Stomach (tissue), 9 donors: ENCODE measurements around the gene SNAPIN. TPM values are rescaled to one million over a fixed set of nuclear protein-coding genes. Genes with fewer than 3 reads are reported as not detected.
"Not testable (repeated sequence)": the region's sequence is repeated elsewhere in the genome, so short reads cannot be mapped to it uniquely, and the experiment has no call there.

Experiments
- DNase-seq, 2 donors: peaks; one replicate each; pipeline versions ENCODE4 v3.0.0 to v3.0.0-alpha.2; 2013 to 2019
- H3K27ac ChIP-seq, 5 donors: fragments of 200-600 bp in 4 of 5; sonication (generic) in 4 of 5; one replicate each; pipeline ENCODE4 v1.5.1; 2013 to 2019; ENCODE audit warnings: mild to moderate bottlenecking in 1 of 5, moderate library complexity in 1 of 5
- H3K27me3 ChIP-seq, 3 donors: fragments of 200-600 bp; sonication (generic); one replicate each; pipeline ENCODE4 v1.5.1; 2017 to 2019; ENCODE audit warnings: mixed run types in 1 of 3
- H3K36me3 ChIP-seq, 4 donors: fragments of 200-600 bp; sonication (generic); 1 replicate in 3 of 4; 2 replicates in 1 of 4; pipeline ENCODE4 v1.5.1; 2016 to 2019
- H3K4me1 ChIP-seq, 4 donors: fragments of 200-600 bp; sonication (generic); one replicate each; pipeline ENCODE4 v1.5.1; 2016 to 2019
- H3K4me3 ChIP-seq, 4 donors: fragments of 200-600 bp; sonication (generic) in 3 of 4; one replicate each; pipeline ENCODE4 v1.5.1; 2016 to 2019; ENCODE audit warnings: mild to moderate bottlenecking in 1 of 4
- H3K9me3 ChIP-seq, 4 donors: fragments of 200-600 bp; sonication (generic); one replicate each; pipeline ENCODE4 v1.5.1; 2016 to 2019
- CTCF ChIP-seq, 7 experiments: fragments of 450-650 bp in 4 of 7; fragments of 200-600 bp in 3 of 7; sonication (generic) in 3 of 7; IDR thresholded peaks; one replicate each; pipeline ENCODE4 v1.5.1; 2016 to 2019; ENCODE audit warnings: antibody characterized with exemption in 7 of 7, control low read depth in 2 of 7, mild to moderate bottlenecking in 1 of 7
- EP300 ChIP-seq: sonication (generic); formaldehyde crosslinking; IDR thresholded peaks from one replicate; pipeline ENCODE4 v1.6.1; 2017; ENCODE audit warnings: antibody characterized with exemption
- POLR2A ChIP-seq, 4 donors: fragments of 450-650 bp; IDR thresholded peaks; one replicate each; pipeline ENCODE4 v1.6.1; 2016; ENCODE audit warnings: antibody characterized with exemption in 4 of 4, control low read depth in 2 of 4, mild to moderate bottlenecking in 1 of 4, moderate library complexity in 1 of 4
- POLR2AphosphoS5 ChIP-seq, 3 donors: sonication (generic); formaldehyde crosslinking; IDR thresholded peaks; one replicate each; pipeline ENCODE4 v1.6.1; 2016; ENCODE audit warnings: antibody characterized with exemption in 3 of 3
- WGBS, 5 donors: extraction: QIAGEN DNeasy Blood & Tissue Kit in 3 of 5; methylation state at CpG; one replicate each; pipeline versions ENCODE4 v1.1.5 to v1.1.7; 2013 to 2018; 5-methylcytosine and 5-hydroxymethylcytosine counted together
- intact Hi-C: fragments of 100-400 bp; cut with DNase I; formaldehyde crosslinking; loops from one replicate; pipeline ENCODE4 v1.15.1; 2023; ENCODE audit warnings: low total_unique reads
- polyA plus RNA-seq, 3 donors: library from polyadenylated mRNA; stranded (reverse); fragments of 200-250 nt; gene quantifications; one replicate each; pipeline ENCODE4 v1.2.3, GENCODE V29; 2013
- total RNA-seq, 5 donors: library from RNA; depleted of rRNA; stranded (reverse); fragments of >200 nt; gene quantifications; one replicate each; pipeline versions ENCODE4 v1.1.0 to v1.2.3, GENCODE V29; 2014 to 2016
- donor health status: healthy with polysubstance abuse.
- donor health status: Bipolar disorder and iron deficiency.
- donor health status: healthy.

SNAPIN gene
- total and polyA plus RNA-seq, 8 donors, result 14.9 to 82.9 (median 29.4) TPM

- Histone ChIP-seq H3K4me1 (peaks cover 36 to 88% (median 61%) of the 10 kb centered on the region in 4 donors), H3K36me3 (peaks cover 68 to 78% (median 77%) of the 10 kb centered on the region in 4 donors), H3K27ac (peak overlapping the region in 1 of 5 donors; percentile 5), H3K9me3 (no peaks in the 10 kb centered on the region), H3K27me3 (no peaks in the 10 kb centered on the region), H3K4me3 (no peak overlapping the region)
- 37 to 62% (median 47%) methylated on average over 6 of the region's 6 CpGs for WGBS, 5 donors
- no peak for DNase-seq
- intact Hi-C loops, result no loop called here
- TF ChIP-seq CTCF (IDR thresholded peaks at IDR 0.05) (no peak), POLR2AphosphoS5 (IDR thresholded peaks at IDR 0.05) (no peak), EP300 (no peak), POLR2A (IDR thresholded peaks at IDR 0.05) (no peak)
Observed at GRCh38 chr1:153638261-153638660, 20.2 kb upstream of the SNAPIN start.

- no peak overlapping the region for H3K27ac ChIP-seq
- no peaks in the 10 kb centered on the region for H3K9me3 ChIP-seq
- H3K36me3 ChIP-seq, result peaks cover 79 to 88% (median 87%) of the 10 kb centered on the region in 4 donors
- no peak for DNase-seq
- intact Hi-C loops, result no loop called here
- H3K4me1 ChIP-seq, result peaks cover 33 to 94% (median 62%) of the 10 kb centered on the region in 4 donors
- WGBS, 5 donors, result 76 to 85% (median 82%) methylated on average over 3 of the region's 3 CpGs
- H3K4me3 ChIP-seq, result no peak overlapping the region
- TF ChIP-seq CTCF (IDR thresholded peaks at IDR 0.05) (no peak), POLR2A (IDR thresholded peaks at IDR 0.05) (no peak), POLR2AphosphoS5 (IDR thresholded peaks at IDR 0.05) (no peak), EP300 (no peak)
- H3K27me3 ChIP-seq, result no peaks in the 10 kb centered on the region
Observed at GRCh38 chr1:153639280-153639679, 19.2 kb upstream of the SNAPIN start.

DNA sequence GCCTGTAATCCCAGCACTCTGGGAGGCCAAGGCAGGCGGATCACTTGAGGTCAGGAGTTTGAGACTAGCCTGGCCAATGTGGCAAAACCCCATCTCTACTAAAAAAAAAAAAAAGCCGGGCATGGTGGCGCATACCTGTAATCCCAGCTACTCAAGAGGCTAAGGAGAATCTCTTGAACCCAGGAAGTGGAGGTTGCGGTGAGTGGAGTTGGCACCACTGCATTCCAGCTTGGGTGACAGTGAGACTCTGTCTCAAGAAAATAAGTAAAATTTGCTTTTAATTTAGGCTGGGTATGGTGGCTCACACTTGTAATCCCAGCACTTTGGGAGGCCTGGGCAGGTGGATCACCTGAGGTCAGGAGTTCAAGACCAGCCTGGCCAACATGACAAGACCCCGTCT is 18.3 kb upstream of the SNAPIN start:
- H3K27me3 ChIP-seq, intact Hi-C loops, H3K27ac ChIP-seq, DNase-seq, H3K4me3 ChIP-seq, H3K9me3 ChIP-seq: not testable (repeated sequence)
- peaks cover 85 to 97% (median 96%) of the 10 kb centered on the region in 4 donors for H3K36me3 ChIP-seq
- 88 to 99% (median 97%) methylated on average over 5 of the region's 5 CpGs for WGBS, 5 donors
- H3K4me1 ChIP-seq, result peaks cover 29 to 91% (median 58%) of the 10 kb centered on the region in 4 donors

DNA sequence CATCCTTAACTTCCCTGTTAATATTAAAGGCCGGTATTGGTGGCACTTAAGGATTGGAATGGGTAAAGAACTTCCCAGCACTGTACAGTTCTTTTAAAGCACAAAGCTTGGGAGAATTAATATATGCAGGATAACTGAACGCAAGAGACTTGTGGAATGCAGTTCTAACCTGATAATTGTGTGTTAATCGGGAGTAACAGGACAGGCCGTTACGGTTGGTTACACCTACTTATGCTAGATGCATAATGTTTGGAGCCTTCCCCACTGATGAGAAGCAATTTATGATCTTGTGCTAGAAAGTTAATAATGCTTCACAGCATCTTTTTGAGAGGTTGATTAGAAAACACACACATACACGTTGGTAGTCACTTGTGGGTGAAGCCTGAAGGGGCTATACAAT is 17.6 kb upstream of the SNAPIN start:
- H3K4me1 ChIP-seq, result peaks cover 23 to 85% (median 51%) of the 10 kb centered on the region in 4 donors
- DNase-seq, result no peak
- TF ChIP-seq POLR2AphosphoS5 (IDR thresholded peaks at IDR 0.05), result no peak
- TF ChIP-seq POLR2A (IDR thresholded peaks at IDR 0.05), result no peak
- no peak for TF ChIP-seq CTCF (IDR thresholded peaks at IDR 0.05)
- TF ChIP-seq EP300, result no peak
- no peaks in the 10 kb centered on the region for H3K9me3 ChIP-seq
- no peak overlapping the region for H3K27ac ChIP-seq
- no peak overlapping the region for H3K4me3 ChIP-seq
- intact Hi-C loops, result no loop called here
- 59 to 79% (median 70%) methylated on average over 6 of the region's 6 CpGs for WGBS, 5 donors
- peaks cover 90 to 100% (median 100%) of the 10 kb centered on the region in 4 donors for H3K36me3 ChIP-seq
- H3K27me3 ChIP-seq, result no peaks in the 10 kb centered on the region

- intact Hi-C loops, result no loop called here
- Histone ChIP-seq H3K36me3 (peaks cover 86 to 100% (median 100%) of the 10 kb centered on the region in 4 donors), H3K4me1 (peaks cover 10 to 84% (median 50%) of the 10 kb centered on the region in 4 donors), H3K27ac (peak overlapping the region in 1 of 5 donors; percentile 15), H3K9me3 (no peaks in the 10 kb centered on the region), H3K4me3 (no peak overlapping the region), H3K27me3 (no peaks in the 10 kb centered on the region)
- 81 to 89% (median 86%) methylated on average over 11 of the region's 11 CpGs for WGBS, 5 donors
- TF ChIP-seq EP300, result no peak
- TF ChIP-seq POLR2AphosphoS5 (IDR thresholded peaks at IDR 0.05), result no peak
- no peak for TF ChIP-seq POLR2A (IDR thresholded peaks at IDR 0.05)
- TF ChIP-seq CTCF (IDR thresholded peaks at IDR 0.05), result no peak
- DNase-seq, result no peak
Observed at GRCh38 chr1:153642161-153642560, 16.3 kb upstream of the SNAPIN start.
